ENCODE measurements around the gene RFLNA.

The RFLNA gene

DNA sequence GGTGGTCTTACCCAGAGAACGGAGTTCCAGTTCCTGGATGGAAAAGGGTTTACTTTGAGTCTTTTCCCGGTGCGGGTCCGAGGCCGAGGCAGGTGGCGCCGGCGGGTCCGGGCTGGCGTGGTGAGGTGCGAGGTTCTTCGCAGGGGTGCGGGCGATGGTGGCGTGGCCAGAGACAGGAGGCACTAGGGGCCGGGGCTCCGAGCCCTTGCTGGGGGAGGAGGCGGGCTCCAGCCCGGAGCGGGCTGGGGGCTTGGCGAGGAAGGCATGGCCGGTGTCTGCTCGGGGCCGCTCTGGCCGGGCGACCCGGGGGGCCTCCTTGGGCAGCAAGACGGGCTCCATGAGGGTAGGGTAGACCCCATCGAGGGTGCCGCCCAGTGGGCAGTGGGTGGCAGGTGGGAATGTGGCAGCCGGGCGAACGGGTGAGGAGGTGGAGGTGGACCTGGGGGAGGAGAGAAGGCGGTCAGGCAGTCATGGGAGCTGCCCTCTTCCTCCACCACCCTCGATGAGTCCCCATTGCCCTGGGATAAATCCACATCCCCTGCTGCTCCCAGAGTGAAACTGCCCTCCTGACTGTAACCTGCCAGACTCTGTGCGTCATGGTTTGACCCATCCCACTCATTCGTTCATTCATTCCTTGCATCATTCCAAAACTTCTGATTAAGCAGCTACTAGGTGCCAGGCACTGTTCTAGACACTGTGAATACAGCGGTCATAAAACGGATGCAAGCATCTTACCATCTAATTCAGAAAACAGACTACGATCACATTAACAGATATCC is 42.0 kb downstream of the RFLNA start:
- DNase-seq (ENCODE audit: low spot score), result no peak

DNA sequence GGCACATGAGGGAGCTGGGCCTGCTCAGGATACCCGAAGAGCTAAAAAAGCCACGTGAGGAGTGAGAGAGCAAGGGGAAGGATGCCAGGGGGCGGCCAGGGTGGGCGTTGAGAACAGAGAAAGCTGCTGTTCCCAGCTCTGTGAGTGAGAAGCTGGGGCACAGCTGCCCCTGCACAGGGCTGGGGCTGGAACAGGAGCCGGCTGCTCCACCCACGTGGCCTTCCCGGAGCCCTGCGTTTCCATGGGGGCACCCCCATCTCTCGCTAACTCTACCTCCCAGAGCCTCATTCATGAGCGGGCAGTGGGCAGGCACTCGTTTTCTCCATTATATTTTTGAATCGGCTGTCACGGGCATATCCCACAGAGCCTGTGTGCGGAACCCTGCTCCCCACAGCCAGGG is 42.7 kb downstream of the RFLNA start:
- DNase-seq (ENCODE audit: low spot score), result no peak

DNA sequence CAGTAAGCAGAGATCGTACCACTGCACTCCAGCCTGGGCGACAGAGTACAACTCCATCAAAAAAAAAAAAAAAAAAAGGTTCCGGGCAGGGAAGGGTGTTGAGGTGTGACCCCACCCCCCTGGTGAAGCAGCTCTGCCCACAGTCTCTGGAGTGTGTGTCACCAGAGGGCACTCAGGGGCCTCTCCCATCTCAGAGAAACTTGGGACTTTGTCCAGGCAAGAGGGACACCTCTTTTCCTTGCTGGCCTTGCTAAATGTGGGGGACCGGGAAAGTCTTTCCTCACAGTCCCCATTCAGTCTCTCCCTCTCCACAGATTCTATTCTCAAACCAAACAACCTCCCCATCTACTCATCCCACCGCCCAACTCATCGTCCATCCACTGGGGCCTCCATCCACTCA is 43.6 kb downstream of the RFLNA start:
- no peak for DNase-seq (ENCODE audit: low spot score)

DNA sequence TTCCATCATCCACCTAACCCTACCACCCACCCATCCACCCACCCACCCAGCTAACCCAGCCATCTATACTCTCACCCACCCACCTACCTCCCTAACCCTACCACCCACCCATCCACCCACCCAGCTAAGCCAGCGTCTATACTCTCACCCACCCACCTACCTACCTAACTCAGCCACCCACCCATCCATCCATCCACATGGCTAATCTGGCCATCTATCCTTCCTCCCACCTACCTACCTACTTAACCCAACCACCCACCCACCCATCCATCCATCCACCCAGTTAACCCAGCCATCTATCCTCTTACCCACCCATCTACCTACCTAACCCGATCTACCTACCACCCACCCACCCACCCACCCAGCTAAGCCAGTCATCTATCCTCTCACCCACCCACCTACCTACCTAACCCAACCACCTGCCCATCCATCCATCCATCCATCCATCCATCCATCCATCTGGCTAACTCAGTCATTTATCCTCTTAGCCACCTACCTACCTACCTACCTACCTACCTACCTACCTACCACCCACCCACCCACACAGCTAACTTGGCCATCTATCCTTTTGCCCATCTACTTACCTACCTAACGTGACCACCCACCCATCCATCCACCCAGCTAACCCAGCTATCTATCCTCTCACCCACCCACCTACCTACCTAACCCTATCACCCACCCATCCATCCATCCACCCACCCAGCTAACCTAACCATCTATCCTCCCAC is 44.1 kb downstream of the RFLNA start:
- no peak for DNase-seq (ENCODE audit: low spot score)

DNA sequence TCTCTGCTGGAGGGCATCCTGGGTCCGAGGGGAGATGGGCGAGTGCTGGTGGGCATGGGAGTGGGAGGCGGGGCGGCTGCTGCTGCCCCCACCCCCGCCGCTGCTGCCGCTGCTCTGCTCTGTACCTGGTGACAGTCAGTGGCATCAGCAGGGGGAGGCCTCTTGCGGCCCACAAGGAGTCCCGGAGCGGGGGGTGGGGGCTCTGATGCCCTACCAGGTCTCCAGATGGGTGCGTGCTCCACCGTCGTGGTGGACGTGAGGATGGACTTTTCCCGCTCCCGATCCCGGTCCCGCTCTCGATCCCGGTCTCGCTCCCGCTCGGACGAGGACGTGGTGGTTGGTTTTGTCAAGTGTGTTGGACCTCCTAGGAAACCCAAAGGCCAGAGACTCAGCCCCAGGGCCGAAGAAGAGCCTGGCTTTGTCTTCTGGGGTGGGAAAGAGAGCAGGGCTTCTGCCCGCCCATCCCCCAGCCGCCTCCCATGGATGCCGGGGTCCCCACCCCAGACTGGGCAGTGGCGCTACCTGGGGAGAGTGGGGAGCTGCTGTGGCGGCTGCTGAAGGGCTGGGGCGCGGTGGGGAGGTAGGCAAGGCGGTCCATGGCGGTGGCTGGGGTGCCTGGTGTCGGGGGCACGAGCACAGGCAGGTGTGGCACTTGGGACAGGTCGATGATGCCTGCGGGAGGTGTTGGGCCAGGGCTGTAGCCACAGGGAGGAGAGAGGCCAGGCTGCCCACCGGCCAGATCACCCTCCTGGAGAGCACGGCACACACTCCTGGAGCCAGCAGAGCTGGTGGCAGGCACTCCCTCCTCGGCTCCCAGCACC is 45.4 kb downstream of the RFLNA start:
- no peak for DNase-seq (ENCODE audit: low spot score)

DNA sequence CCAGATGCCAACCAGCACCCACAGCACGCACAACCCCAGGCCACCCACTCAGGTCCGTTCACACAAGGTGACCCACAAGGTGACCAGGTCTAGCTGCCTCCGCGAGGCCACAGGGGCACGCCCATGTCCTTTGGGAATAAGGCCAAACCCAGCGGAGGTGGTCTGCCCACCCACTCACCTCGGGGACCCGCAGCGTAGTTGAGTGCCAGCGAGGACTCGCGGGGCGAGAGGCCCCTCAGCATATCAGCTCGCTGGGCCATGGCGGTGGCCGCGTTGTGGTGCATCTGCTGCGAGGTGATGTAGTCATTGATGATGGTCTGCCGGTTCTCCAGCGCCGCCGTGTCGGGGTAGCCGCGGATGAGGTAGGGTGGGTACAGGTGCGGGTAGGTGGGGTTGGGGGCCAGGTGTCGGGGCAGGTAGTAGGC is 46.8 kb downstream of the RFLNA start:
- no peak for DNase-seq (ENCODE audit: low spot score)

DNA sequence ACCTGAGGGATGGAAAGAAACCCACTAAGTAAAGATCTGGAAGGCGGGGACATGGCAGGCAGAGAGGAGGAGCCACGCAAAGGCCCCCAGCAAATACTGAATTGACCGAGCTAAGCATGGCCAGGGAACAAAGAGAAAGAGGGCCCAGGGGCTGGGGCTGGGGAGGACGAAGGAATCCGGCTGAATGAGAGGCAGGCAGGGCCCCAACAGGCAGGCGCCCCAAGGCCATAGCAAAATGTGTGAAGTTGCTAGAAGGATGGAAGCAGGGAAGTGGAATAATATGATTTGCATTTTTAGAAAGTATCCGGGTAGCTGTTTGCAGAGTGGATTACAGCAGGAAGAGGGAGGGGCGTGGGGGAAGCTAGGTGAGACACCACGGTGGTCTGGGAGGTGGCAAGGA is 49.1 kb downstream of the RFLNA start:
- peak; percentile 65 for DNase-seq (ENCODE audit: low spot score)

DNA sequence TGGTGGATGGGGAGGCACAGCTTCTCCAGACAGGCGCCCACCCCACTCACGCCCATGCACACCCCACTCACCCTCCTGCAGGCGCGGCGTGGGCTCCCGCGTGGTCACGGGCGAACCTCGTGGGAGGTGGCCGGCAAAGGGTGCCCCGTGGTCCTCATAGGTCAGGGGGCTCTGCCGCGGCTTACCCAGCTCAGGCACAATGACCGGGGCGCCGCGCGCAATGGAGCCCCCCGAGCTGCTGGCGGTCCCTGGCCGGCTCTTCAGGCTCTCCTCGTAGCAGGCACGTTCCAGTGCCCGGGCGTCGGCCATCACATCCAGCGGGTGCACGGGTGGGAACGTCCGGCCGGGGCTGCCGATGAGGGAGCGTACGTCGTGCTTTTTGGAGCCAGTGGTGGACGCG is 49.6 kb downstream of the RFLNA start:
- DNase-seq (ENCODE audit: low spot score), result no peak

DNA sequence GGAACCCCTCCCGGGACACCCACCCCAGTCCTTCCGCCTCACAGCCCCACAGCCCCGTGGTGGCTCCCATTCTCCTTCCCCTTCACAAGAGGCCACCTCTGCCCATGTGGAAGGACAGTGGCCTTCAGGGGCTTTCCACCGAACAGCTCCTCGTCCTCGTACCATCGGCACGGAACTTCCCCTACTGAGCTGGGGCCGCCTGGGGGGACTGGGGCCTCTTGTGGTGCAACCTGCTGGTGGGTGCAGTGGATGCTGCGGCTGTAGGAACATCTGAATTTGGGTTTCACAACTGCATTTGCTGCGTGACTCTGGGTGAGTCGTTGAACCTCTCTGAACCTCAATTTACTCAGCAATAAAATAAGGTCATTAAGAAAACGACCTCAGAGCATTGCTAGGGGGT is 50.9 kb downstream of the RFLNA start:
- DNase-seq (ENCODE audit: low spot score), result no peak

DNA sequence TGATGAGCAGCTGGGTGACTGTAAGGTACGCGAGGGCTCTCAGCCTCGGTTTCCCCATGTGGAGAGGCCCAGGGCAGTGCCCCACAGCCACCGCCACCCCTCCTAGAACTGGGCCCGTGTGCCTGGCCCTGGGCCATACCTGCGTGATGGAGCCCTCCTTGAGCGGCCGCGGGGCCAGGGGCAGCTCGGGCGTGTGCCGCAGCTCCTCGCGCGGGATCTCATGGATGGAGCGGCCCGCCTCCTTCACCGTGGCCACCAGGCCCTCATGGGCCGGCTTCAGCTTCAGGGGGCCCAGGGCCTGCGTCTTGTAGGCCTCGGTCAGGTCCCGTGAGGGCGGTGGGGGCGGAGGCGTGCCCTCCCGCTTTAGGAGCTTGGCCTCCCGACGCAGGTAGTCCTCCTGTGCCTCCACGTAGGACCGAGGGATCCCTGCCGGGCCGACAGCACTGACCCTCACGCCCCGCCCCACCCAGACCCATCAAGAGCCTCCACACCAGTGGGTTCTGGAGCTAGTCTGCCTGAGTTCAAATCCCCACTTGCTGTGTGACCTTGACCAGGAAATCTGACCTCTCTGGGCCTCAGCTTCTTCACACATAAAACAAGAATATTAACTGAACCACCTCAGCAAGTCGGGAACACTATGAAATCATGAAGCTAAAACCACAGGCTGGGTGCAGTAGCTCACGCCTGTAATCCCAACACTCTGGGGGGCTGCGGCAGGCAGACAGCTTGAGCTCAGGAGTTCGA is 51.7 kb downstream of the RFLNA start:
- DNase-seq (ENCODE audit: low spot score), result no peak

DNA sequence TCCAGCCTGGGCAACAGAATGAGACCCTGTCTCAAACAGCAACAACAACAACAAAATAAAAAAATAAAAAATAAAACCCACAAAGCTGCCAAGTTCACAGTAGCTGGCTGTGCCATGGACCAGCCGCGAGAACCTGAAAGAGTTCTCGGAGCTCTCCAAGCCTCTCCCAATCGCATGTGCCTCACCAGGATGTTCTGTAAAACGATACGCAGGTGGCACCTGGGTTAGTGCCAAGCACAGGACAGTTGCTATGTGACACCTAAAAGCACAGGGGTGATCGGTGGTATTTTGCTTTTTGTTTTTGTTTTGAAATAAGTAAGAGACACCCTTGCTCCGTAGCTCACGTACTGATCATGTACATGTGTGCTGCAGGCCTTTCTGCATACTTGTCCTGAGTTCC is 52.4 kb downstream of the RFLNA start:
- no peak for DNase-seq (ENCODE audit: low spot score)

DNA sequence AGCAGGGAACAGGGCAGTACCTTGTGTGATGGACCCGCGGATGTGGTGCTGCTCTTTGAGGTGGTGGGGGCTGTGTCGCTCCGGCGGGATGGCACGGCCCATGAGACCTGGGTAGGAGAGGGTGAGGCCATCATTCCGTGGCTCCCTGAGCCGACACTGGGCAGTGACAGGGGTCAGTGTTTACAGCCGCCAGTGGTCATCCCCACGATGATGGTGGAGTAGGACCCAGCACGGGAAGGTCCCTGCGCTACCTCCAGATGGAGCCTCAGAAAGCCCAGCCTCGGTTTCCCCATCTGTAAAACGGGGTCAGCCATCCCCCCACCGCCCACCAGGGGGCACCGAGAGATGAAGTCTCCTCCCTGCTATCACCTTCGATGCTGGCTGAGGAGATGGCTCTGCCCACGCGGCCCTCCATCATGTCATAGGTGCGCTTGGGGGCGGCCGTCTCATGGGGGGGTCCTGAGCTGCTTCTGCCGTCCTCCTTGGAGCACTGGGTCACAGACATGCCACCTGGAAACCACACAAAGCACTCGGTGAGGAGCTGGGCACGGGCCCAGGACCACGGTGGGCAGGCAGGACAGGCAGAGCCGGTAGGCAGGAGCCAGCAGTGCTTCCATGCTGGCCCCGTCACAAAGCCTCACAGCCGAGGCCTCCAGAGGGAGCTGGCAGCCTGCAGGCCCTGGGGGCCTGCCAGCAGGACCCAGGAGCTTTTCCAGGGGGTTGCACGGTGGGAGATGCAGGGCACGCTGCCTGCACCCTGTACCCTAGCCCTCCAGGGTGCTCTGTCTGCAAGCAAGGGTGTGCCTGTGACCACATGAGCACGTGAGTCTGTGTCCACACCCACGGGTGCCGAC is 53.1 kb downstream of the RFLNA start:
- DNase-seq (ENCODE audit: low spot score), result no peak

DNA sequence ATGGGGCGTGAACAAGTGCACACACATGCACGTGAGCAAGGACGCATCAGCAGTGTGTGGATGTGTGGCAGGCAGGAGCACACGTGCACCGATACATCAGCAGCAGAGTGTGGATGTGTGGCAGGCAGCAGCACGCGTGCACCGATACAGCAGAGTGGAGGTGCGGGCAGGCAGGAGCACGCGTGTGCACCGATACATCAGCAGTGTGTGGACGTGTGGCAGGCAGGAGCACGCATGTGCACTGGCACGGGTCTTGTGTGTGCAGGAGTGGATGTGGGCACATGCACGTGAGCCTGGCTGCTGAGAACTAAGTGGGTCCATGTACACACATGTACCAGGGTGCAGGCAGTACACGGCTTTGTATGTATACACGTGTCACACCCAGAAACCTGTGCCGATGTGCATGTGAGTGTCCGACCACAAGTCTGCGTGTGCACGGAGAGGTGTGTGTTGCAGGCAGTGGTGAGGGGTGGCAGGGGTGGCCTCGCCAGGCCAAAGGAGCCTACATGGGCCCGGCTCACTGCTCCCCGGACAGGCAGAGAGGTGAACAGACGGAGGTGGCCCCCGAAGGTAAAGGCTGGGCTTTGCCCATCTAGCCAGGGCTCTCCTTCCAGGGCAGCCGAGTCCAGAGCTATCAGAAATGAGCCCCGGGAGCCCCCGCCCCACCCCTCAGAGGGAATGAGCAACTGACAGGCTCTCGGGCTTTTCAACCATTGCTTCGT is 53.9 kb downstream of the RFLNA start:
- DNase-seq (ENCODE audit: low spot score), result no peak

DNA sequence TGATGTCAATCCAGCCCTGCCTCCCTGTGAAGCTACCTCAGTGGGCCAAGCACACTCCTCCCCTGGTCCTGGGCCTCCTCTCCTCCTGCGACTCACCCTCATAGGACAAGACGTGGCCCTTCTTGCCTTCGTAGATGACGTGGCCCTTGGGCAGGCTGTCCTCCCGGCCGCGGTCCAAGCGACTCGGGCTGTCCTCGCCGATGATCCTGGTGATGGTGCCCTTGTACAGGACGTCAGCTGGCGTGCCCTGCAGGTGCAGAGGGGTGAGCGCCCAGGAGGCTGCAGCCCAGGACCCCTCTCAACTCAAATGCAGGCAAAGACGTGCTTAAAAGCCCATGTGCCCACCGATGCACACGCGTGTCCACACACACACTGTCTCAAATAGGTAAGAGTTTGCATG is 55.6 kb downstream of the RFLNA start:
- no peak for DNase-seq (ENCODE audit: low spot score)

DNA sequence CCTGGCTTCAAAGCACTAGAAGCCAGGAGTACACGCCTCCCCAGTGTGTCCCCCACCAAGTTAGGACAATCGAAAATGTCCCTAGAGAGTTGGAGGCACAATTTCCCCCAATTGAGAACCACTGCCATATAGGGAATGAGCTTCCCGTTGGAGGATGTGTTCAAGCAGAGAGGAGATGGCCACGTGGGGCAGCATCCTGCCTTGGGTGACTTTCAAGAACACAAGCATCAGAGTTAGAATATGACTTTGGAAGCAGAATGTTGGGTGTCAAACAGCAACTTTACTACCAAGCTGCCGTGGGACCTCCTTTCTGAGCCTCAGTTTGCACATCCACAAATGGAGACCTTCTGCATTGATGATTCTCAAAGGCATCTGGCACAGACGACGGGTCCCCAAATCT is 56.5 kb downstream of the RFLNA start:
- DNase-seq (ENCODE audit: low spot score), result no peak

DNA sequence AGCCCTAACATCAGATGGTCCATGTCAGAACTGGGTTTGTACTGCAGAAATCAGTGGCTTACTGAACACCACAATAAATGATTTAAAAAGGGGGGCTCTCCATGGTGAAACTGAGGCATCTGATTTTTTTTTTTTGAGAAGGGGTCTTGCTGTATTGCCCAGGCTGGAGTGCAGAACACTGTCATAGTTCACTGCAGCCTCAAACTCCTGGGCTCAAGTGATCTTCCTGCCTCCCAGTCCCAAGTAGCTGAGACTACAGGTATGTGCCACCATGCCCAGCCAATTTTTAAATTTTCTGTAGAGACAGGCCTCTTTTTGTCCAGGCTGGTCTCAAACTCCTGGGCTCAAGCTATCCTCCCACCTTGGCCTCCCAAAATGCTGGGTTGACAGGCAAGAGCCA is 57.4 kb downstream of the RFLNA start:
- DNase-seq (ENCODE audit: low spot score), result no peak

DNA sequence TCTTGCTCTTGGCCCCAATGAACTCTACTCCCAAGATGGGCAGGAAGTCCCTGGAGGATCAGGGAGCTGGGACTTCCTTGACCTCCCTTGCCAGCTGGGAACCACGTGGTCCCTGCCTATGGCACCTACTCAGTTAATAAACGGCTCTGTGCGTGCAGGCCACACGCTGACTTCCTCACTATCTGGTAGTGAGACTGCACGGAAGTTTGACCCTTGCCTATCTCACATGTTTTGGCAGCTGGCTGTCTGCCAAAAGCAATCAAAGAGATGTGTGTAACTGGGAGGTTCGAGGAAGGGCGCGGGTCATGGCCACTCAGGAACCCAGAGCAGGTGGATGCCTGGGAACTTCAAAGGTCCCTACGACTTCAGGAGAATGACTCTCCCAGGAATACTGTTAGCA is 57.9 kb downstream of the RFLNA start:
- DNase-seq (ENCODE audit: low spot score), result no peak

DNA sequence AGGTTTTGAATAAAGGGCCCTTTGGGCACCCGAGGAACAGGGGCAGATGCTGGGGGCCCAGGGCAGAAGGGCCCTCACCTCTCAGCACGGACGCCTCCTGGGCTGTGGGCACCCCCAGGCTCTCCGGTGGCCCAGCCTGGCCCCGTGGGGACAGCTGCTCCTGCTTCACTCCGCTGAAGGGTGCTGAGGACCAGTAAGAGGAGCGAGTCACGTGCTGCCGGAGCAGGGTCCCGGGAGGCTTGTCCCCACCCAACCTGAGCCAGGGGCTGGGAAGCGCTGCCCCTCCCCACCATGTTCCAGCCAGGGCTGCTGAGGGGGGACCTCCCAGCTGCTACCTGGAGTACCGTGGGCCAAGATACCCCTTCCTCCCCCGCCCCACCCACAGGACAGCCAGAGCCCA is 59.5 kb downstream of the RFLNA start:
- no peak for DNase-seq (ENCODE audit: low spot score)

DNA sequence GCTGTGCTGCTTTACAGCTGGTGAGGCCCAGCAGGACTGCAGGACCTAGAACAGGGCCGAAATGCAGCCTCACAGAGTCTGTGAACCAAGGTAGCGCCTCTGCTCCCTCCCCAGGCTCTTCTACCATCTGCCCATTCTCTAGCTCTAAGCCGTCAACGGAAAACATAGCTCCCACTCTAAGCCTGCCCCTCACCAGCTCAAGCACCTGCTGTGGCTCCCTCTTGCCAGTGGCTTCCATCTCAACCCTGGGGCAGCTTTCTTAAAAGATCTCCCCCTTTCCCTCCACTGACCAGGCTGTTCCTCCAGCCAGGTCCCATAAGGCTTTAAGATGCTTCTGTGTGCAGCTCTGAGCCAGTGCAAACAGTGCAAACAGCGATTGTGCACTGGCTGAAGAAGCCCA is 61.3 kb downstream of the RFLNA start:
- DNase-seq (ENCODE audit: low spot score), result no peak

DNA sequence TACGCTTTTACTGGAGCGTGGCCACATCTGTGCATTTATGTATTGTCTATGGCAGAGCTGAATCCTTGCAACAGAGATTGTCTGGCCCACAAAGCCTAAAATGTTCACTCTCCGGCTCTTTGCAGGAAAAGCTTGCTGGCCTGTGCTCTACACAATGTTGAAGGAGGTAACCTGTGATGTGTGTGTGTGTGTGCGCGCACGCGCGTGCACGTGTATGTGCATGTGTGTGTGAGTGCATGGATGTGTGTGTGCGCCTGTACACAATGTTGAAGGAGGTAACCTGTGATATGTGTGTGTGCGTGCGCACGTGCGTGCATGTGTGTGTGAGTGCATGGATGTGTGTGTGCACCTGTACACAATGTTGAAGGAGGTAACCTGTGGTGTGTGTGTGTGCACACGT is 62.7 kb downstream of the RFLNA start:
- no peak for DNase-seq (ENCODE audit: low spot score)

DNA sequence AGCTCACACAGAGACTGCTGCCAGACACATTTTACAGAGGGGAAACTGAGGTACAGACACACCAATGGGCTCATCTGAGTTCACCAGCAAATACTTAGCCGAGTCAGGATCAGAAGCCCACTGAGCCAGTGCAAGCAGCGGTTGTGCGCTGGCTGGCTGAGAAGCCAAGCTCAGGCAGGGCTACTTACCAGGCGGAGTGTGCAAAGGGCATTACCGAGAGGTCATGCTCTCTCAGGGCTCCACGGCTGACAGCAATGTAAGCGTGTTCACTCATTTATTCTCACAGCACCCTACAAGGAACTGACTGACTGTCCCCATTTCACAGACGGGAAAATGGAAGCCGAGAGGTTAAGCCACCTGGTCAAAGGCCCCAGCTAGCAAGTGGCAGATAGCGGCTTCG is 63.7 kb downstream of the RFLNA start:
- DNase-seq (ENCODE audit: low spot score), result no peak
